ENCODE data around the gene CFAP119.

The CFAP119 gene

GRCh38 chr16:30782486-30783279 is 20.8 kb upstream of the CFAP119 start:
- no peak for DNase-seq (ENCODE audit: low spot score)

GRCh38 chr16:30780549-30780948 is 18.7 kb upstream of the CFAP119 start:
- no peak for DNase-seq (ENCODE audit: low spot score)

GRCh38 chr16:30780021-30780420 is 18.2 kb upstream of the CFAP119 start:
- DNase-seq (ENCODE audit: low spot score), result no peak

- DNase-seq (ENCODE audit: low spot score), result no peak
Measured at GRCh38 chr16:30779596-30779995, 17.7 kb upstream of the CFAP119 start.

- DNase-seq (ENCODE audit: low spot score), result no peak
Measured at GRCh38 chr16:30778549-30779244, 16.8 kb upstream of the CFAP119 start.

- DNase-seq (ENCODE audit: low spot score), result no peak
Measured at GRCh38 chr16:30777591-30778297, 15.9 kb upstream of the CFAP119 start.

- DNase-seq (ENCODE audit: low spot score), result peak; percentile 95
Measured at GRCh38 chr16:30775392-30776188, 13.7 kb upstream of the CFAP119 start.

GRCh38 chr16:30775131-30775391 is 13.2 kb upstream of the CFAP119 start:
- DNase-seq (ENCODE audit: low spot score), result no peak

- peak; percentile 35 for DNase-seq (ENCODE audit: low spot score)
Measured at GRCh38 chr16:30774367-30775130, 12.7 kb upstream of the CFAP119 start.

- no peak for DNase-seq (ENCODE audit: low spot score)
Measured at GRCh38 chr16:30773826-30774225, 12.0 kb upstream of the CFAP119 start.

- DNase-seq (ENCODE audit: low spot score), result no peak
Measured at GRCh38 chr16:30771726-30772125, 9.9 kb upstream of the CFAP119 start.

- DNase-seq (ENCODE audit: low spot score), result no peak
Measured at GRCh38 chr16:30769379-30770089, 7.7 kb upstream of the CFAP119 start.

- DNase-seq (ENCODE audit: low spot score), result no peak
Measured at GRCh38 chr16:30768583-30769181, 6.8 kb upstream of the CFAP119 start.

GRCh38 chr16:30767767-30768465 is 6.1 kb upstream of the CFAP119 start:
- DNase-seq (ENCODE audit: low spot score), result no peak

GRCh38 chr16:30766933-30767284 is 5.0 kb upstream of the CFAP119 start:
- no peak for DNase-seq (ENCODE audit: low spot score)

- no peak for DNase-seq (ENCODE audit: low spot score)
Measured at GRCh38 chr16:30766206-30766932, 4.5 kb upstream of the CFAP119 start.

- no peak for DNase-seq (ENCODE audit: low spot score)
Measured at GRCh38 chr16:30764816-30765465, 3.1 kb upstream of the CFAP119 start.

GRCh38 chr16:30764086-30764485 is 2.2 kb upstream of the CFAP119 start:
- DNase-seq (ENCODE audit: low spot score), result no peak
